ENCODE data around the gene TMEM62. TPM values are rescaled to one million over a fixed set of nuclear protein-coding genes. Genes with fewer than 3 reads are reported as not detected.

TMEM62 gene
- total RNA-seq, 2 donors from 2014 or later: 15.7 to 21.4 TPM

DNA sequence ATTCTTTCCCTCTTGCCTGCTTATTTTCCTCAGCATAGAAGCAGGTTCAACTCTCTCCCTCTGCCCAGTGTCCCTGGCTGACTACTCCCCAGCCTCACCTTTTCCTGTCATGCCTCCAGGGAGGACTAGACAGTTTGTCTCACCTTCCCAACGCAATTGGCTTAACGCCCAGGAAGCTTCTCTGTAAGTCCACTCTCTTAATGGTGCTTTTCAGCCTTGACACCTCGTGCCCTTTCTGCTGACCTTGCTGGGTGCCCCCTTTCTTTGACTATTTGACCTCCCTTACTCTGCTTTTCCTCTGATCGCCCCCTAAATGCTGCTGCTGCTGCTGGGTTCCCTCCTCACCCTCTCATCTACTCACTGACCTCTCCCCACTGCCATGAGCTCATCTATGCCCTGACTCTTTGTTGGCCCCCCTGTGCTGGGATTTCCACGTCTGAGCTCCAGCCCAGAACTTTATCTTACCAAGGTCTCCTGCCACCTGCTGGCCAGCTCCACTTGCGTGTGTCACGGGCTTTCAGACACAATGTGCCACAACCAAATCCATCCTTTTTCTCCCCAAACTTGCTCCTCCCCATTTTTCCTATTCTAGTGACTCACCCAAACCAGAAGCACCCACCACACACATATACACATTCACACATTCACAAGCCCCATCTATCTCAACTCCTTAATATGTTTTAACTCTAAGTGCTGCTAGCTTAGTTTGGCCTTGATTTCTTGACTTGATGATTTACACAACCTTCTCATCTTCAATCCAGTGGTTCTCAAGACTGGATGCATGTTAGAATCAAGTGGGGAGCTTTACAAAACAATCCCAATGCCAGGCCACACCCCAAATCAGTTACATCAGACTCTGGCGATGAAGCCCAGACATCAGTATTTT, 70.9 kb downstream of the TMEM62 start:
- H3K4me1 Mint-ChIP-seq: peaks cover 11% of the 10 kb centered on the region
- peak; percentile 55 for ATAC-seq (replicated peaks)
- no peak overlapping the region for H3K27ac Mint-ChIP-seq
- H3K4me3 Mint-ChIP-seq: no peak overlapping the region
- peaks cover 13% of the 10 kb centered on the region for H3K27me3 Mint-ChIP-seq
- no peaks in the 10 kb centered on the region for H3K36me3 Mint-ChIP-seq (ENCODE audit: low read depth)
- H3K9me3 Mint-ChIP-seq: no peaks in the 10 kb centered on the region

DNA sequence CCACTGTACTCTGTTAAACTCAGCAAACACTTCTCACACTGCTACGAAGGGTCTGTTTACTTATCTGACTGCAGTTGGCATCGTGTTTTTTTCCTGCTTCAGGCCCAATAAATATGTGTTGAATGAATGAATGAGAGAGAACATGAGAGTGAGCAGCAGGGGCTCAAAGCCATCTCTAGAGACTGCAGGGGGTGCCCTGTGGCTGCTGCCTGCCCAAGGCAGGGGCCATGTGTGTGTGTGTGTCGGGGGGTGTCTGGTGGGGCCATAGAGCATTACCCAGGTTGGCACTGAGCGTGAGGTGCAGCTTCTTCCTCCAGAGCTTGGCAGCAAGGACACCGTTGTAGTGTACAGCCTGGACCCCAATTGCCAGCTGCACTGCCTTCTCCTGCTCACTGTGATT, 72.7 kb downstream of the TMEM62 start:
- peaks cover 21% of the 10 kb centered on the region for H3K27me3 Mint-ChIP-seq
- H3K27ac Mint-ChIP-seq: no peak overlapping the region
- ATAC-seq (replicated peaks): no peak
- H3K9me3 Mint-ChIP-seq: no peaks in the 10 kb centered on the region
- H3K36me3 Mint-ChIP-seq (ENCODE audit: low read depth): no peaks in the 10 kb centered on the region
- H3K4me1 Mint-ChIP-seq: peaks cover 7% of the 10 kb centered on the region
- no peak overlapping the region for H3K4me3 Mint-ChIP-seq

DNA sequence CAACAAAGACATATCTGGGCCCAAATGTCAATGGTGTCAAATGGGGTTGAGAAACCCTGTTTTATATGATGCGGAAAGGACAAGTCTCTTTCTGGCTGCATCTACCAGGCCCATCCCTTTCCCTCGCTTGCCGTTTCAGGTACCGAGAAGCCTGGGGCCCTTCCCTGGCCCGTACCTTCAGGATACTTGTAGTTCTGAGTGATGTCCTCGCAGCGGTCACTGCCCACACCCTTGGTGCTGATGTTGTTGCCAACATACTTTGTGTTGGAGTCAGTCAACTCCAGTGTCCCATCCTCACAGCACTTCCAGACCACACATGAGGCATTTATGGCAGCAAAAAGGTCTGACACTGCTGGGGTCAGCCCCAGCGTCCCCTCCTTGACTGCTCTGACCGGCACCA, 73.6 kb downstream of the TMEM62 start:
- H3K9me3 Mint-ChIP-seq: no peaks in the 10 kb centered on the region

DNA sequence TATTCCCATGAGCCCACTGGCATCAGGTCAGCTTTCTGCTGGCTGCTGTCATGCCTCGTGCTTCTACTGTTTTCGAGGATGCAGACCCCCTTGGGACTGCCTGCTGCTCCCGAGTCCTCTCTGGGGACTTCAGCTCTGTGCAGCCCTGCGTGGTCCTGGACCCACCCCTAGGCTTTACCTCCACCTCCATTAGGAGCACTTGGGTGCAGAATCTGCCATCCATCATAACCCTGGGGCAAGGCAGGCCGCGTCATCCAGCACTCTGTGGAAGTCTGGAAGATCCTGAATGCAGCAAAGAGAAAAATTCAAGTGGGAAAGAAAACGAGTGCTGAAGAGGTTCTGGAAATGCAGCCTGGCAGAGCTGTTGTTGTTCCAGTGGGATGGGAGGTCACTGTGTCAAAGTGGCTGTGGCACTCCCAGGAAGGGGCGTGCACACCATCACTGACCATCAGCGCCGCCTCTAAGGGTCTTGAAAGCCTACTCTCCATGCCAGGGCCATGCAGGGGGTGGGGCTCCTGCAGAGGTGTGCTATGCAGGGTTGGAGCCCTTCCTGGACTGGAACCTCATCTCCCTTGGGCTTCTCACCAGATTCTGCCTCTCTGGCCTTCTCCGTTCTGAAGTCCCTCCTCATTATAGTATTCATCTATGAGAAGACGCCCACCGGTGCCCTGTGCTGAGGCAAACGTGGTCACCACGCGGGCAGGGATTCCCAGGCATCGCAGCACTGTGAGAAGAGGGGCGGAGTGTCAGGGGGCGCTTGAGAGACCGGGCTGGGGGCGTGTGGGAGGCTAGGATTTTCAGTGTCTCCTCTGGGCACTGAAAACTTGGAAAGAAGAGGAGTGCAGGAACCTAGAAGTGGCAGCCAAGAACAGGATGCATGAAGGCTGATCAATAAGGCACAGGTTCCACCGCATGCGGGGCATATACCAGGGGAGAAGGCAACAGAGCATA, 74.9 kb downstream of the TMEM62 start:
- H3K27me3 Mint-ChIP-seq: peaks cover 21% of the 10 kb centered on the region
- peaks cover 7% of the 10 kb centered on the region for H3K4me1 Mint-ChIP-seq
- no peaks in the 10 kb centered on the region for H3K9me3 Mint-ChIP-seq
- no peak for ATAC-seq (replicated peaks)
- no peaks in the 10 kb centered on the region for H3K36me3 Mint-ChIP-seq (ENCODE audit: low read depth)
- no peak overlapping the region for H3K27ac Mint-ChIP-seq
- H3K4me3 Mint-ChIP-seq: no peak overlapping the region

More for the DNA sequence above, 73.6 kb downstream of the TMEM62 start:
- H3K27me3 Mint-ChIP-seq: peaks cover 21% of the 10 kb centered on the region
- no peaks in the 10 kb centered on the region for H3K36me3 Mint-ChIP-seq (ENCODE audit: low read depth)
- H3K27ac Mint-ChIP-seq: no peak overlapping the region
- H3K4me1 Mint-ChIP-seq: peaks cover 7% of the 10 kb centered on the region
- no peak overlapping the region for H3K4me3 Mint-ChIP-seq
- no peak for ATAC-seq (replicated peaks)

DNA sequence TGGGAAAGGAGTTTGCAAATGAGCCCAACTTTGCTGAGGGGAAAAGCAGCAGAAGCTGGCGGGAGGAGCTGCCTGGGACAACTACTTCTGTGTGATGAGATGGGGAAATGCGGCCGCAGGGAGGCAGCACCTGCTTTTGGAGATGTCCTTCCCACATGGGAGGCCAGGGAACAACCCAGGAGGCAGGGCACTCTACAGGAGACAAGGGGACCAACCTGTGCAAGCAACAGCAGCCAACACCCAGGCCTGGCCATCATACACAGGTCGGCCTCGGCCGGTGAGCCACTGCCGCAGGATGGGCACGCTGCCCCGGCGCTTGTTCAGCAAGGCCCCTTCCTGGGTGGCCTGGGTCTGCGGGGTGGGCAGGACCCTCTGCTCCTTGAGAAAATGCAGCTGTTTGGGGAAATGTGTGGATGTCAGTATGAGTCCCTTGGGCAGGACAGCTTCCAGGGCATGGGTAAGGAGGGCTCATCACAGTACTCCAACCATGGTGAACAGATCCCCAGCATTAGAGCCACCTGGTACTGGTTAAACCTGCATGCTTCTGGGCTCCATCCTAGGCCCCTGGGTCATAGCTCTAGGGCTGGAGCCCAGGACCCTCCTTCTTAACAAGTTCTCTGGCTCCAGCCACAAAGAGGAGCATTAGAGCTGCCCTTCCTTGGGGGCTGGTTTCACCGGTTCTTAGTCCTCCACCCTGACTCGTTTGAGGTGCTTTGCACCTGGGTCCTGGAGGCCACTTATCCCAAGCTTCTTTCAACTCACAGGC, 75.9 kb downstream of the TMEM62 start:
- no peak overlapping the region for H3K4me3 Mint-ChIP-seq
- H3K4me1 Mint-ChIP-seq: peaks cover 4% of the 10 kb centered on the region
- no peak for ATAC-seq (replicated peaks)

DNA sequence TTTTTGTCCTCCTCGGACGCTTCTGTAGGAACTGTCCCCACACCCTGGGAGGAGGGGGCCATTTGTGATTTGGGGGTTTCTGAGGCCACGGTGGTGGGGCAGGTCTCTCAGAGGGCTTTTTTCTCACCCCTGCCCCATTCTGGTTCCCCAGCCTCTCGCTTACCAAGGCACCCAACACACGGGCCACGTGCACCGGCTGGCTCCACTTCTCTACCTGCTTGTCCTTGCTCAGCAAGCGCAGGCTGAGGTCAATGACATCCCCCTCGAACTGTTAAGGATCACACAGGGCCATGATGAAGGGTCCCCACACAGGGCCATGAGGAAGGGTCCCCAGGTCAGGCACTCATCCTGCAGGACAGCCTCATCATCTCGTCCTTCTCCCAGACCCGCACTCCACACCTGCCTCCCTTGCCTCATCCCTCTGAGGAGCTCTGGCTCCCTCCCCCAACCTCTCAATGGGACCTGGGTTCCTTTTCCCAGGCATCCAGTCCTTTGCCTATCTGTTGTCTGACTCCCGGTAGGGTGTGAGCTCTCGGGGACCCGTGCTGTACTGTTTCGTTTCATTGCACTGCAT, 76.9 kb downstream of the TMEM62 start:
- Mint-ChIP-seq H3K9me3 (no peaks in the 10 kb centered on the region), H3K4me3 (no peak overlapping the region), H3K27me3 (peaks cover 21% of the 10 kb centered on the region), H3K27ac (no peak overlapping the region), H3K36me3 (ENCODE audit: low read depth) (no peaks in the 10 kb centered on the region), H3K4me1 (no peaks in the 10 kb centered on the region)
- no peak for ATAC-seq (replicated peaks)

More for the DNA sequence above, 75.9 kb downstream of the TMEM62 start:
- Mint-ChIP-seq H3K27me3 (peaks cover 21% of the 10 kb centered on the region), H3K36me3 (ENCODE audit: low read depth) (no peaks in the 10 kb centered on the region), H3K27ac (no peak overlapping the region), H3K9me3 (no peaks in the 10 kb centered on the region)

DNA sequence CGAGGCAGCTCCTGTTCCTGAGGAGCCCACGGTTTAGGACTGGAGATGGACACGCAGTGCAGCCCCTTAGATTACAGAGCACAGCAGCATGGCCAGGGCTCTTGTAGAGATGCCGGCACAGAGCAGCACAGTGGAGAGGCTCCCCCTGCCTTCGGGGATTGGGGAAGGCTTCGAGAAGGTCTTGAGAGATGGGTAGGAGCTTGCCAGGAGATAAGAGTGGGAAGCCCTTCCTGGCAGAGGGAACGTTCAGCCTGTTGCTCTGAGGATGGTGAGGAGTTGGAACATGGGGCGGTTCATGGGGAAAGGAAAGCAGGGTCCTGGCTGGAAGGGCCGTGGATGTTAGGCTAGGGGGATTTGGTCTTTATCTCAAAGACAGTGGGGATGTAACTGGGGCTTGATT, 77.4 kb downstream of the TMEM62 start:
- no peak for ATAC-seq (replicated peaks)
- H3K4me3 Mint-ChIP-seq: no peak overlapping the region
- H3K9me3 Mint-ChIP-seq: no peaks in the 10 kb centered on the region
- no peaks in the 10 kb centered on the region for H3K36me3 Mint-ChIP-seq (ENCODE audit: low read depth)
- H3K27ac Mint-ChIP-seq: no peak overlapping the region
- no peaks in the 10 kb centered on the region for H3K4me1 Mint-ChIP-seq
- H3K27me3 Mint-ChIP-seq: peaks cover 21% of the 10 kb centered on the region

DNA sequence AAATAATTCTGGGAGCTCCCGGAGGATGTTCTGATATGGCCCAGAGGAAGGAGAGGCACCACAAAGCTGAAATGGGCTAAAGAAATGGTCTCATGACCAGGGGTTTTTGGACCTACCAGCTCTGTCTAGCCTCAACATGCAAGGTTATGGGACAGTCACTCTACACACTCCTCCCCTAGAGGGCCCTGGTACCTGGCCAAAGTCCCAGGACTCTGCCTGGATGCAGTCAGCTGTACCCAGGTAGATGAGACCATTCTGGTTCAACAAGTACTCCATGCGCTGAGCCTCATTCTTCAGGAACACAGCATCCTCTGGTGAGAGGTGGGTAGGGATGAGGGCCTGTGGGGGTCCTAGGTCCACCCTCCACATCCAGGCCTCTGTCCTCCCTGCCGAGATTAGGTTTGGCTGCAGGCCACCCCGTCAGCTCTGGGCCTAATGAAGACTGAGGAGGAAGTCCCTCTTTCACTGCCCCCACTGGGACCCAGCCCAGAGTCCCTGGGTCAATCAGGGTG, 77.9 kb downstream of the TMEM62 start:
- ATAC-seq (replicated peaks): no peak
- H3K4me3 Mint-ChIP-seq: no peak overlapping the region

DNA sequence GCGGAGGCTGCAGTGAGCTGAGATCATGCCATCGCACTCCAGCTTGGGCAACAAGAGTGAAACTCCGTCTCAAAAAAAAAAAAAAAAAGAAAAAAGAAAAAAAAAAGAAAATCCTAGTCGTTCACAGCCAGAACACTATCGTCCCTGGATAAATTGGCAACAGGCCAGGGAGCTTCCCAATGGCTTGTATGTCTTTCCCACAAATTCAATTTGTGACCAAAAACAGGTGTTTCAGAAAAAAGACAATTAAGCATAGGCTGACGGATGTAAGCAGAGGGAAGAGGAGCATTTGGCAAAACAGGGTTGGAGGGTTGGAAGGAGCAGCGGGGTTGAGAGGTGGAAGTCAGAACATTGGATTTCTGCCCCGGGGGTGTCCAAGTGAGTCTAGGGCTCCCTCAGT, 78.9 kb downstream of the TMEM62 start:
- no peak overlapping the region for H3K27ac Mint-ChIP-seq
- H3K27me3 Mint-ChIP-seq: peaks cover 21% of the 10 kb centered on the region
- ATAC-seq (replicated peaks): no peak
- no peaks in the 10 kb centered on the region for H3K36me3 Mint-ChIP-seq (ENCODE audit: low read depth)
- no peaks in the 10 kb centered on the region for H3K9me3 Mint-ChIP-seq
- no peak overlapping the region for H3K4me3 Mint-ChIP-seq
- H3K4me1 Mint-ChIP-seq: no peaks in the 10 kb centered on the region

More for the DNA sequence above, 77.9 kb downstream of the TMEM62 start:
- H3K4me1 Mint-ChIP-seq: no peaks in the 10 kb centered on the region
- H3K27me3 Mint-ChIP-seq: peaks cover 21% of the 10 kb centered on the region
- no peaks in the 10 kb centered on the region for H3K9me3 Mint-ChIP-seq
- H3K27ac Mint-ChIP-seq: no peak overlapping the region
- no peaks in the 10 kb centered on the region for H3K36me3 Mint-ChIP-seq (ENCODE audit: low read depth)

DNA sequence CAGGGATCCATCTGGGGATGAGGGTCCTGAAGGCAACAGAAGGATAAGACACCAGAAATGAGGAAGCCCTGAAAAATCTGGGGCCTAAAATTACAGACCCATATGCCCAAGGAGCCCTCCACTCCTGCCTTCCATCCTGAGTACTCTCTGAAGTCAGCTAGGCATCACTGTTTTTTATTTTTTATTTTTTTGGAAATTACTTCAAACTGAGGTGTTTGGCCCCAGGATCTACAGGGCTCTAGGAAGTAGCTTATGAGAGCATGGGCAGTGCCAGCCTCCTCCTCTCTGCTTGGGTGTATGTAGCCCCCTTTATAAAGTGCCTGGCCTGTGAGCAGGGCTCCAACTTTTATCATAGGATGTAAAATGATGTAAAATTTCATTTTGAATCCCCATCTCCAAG, 79.6 kb downstream of the TMEM62 start:
- no peaks in the 10 kb centered on the region for H3K4me1 Mint-ChIP-seq
- peaks cover 19% of the 10 kb centered on the region for H3K27me3 Mint-ChIP-seq
- H3K36me3 Mint-ChIP-seq (ENCODE audit: low read depth): no peaks in the 10 kb centered on the region
- H3K4me3 Mint-ChIP-seq: no peak overlapping the region
- no peak for ATAC-seq (replicated peaks)
- H3K27ac Mint-ChIP-seq: no peak overlapping the region
- no peaks in the 10 kb centered on the region for H3K9me3 Mint-ChIP-seq

DNA sequence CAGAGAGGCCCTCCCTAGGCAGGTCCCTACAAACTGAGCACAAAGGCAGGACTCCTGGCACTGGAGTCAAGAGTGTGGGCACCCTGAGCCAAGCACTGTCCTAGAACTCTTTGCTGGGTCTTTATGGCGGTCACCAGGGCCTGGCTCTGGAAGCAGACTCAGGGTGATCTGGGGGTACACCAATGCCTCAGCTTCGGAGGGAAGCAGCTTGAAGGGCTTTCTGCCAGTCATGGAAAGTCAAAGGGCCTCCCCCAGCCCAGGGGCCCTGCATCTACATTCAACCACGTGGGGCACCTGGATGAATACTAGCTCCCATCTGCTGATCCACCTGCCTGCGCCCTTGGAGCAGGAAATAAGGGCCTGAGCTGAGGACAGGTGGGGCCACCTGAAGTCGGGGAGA, 80.1 kb downstream of the TMEM62 start:
- no peaks in the 10 kb centered on the region for H3K36me3 Mint-ChIP-seq (ENCODE audit: low read depth)
- peaks cover 15% of the 10 kb centered on the region for H3K27me3 Mint-ChIP-seq
- no peaks in the 10 kb centered on the region for H3K4me1 Mint-ChIP-seq
- no peak for ATAC-seq (replicated peaks)
- H3K4me3 Mint-ChIP-seq: no peak overlapping the region
- no peaks in the 10 kb centered on the region for H3K9me3 Mint-ChIP-seq
- H3K27ac Mint-ChIP-seq: no peak overlapping the region

DNA sequence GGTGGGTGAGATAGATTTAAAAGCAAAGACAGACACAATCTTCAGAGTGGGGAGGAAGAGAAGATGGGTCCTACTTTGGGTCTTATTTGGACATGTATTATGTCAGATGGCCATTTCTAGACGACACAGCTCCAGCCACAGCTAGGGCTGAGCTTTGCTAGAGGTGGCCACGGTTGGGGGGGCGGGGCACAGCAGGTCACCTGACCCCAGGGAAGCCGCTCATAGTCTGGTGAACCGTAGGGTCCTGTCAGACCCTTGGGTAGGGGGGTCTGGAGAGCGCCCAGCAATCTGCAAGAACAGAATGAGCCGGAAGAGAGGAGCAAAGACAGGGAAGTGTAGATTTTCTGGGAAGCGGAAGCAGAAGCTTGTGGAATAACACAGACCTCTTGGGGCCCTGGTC, 80.8 kb downstream of the TMEM62 start:
- Mint-ChIP-seq H3K36me3 (ENCODE audit: low read depth) (no peaks in the 10 kb centered on the region), H3K4me1 (no peaks in the 10 kb centered on the region), H3K27me3 (peaks cover 8% of the 10 kb centered on the region), H3K9me3 (no peaks in the 10 kb centered on the region), H3K4me3 (no peak overlapping the region), H3K27ac (no peak overlapping the region)
- no peak for ATAC-seq (replicated peaks)

DNA sequence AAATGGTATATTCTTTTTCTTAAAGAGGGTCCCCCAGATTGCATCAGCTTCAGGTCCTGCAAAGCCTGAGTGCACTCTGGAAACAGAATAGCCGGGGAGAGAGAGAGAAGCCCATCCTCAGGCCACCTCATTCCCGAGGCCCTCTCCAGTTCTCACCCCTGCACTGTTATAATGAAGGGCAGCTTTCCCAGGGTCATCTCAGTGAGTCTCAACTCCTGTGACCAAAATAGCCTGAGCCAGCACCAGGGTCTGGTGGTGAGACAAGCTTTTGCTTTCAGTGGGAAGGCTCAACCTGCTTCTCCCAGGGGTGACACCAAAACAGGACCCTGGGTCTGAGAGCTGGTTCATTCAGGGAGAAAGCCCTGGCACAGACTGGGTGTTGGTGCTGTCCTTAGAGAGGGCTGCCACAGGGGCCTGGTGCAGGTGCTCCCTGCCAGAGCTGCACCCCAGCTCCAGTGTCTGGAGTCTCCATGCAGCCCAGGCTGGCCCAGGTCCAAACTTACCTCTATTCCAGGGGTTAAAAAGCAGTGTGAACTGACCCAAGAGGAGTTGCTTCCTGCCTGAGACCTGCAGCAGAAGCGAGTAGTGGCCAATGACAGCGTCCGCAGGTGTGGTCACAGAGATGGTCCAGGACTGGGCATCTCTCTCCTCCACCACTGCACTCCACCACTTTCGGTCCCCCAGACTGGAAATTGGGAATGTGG, 81.4 kb downstream of the TMEM62 start:
- H3K27ac Mint-ChIP-seq: no peak overlapping the region
- H3K4me3 Mint-ChIP-seq: no peak overlapping the region
- peaks cover 5% of the 10 kb centered on the region for H3K27me3 Mint-ChIP-seq
- H3K4me1 Mint-ChIP-seq: no peaks in the 10 kb centered on the region
- H3K9me3 Mint-ChIP-seq: no peaks in the 10 kb centered on the region
- no peak for ATAC-seq (replicated peaks)
- H3K36me3 Mint-ChIP-seq (ENCODE audit: low read depth): no peaks in the 10 kb centered on the region
